Activated naive CD8-positive, alpha-beta T cell treated with anti-CD3 and anti-CD28 coated beads for 36 hours (primary cell): Measurements from ENCODE around the gene CACNA1C. TPM values are rescaled to one million over a fixed set of nuclear protein-coding genes. Genes with fewer than 3 reads are reported as not detected.
"Not testable (repeated sequence)": the region's sequence is repeated elsewhere in the genome, so short reads cannot be mapped to it uniquely, and the experiment has no call there.

Source experiments
- DNase-seq: peaks from one replicate; pipeline ENCODE4 v3.0.0; 2021
- H3K27ac Mint-ChIP-seq: one replicate; pipeline ENCODE4 v1.8.0; 2022; ENCODE audit warnings: mild to moderate bottlenecking, moderate library complexity, mixed read lengths
- H3K27me3 Mint-ChIP-seq: one replicate; pipeline ENCODE4 v1.8.0; 2022; ENCODE audit warnings: mild to moderate bottlenecking, mixed read lengths
- H3K36me3 Mint-ChIP-seq: one replicate; pipeline ENCODE4 v1.8.0; 2021; ENCODE audit warnings: mild to moderate bottlenecking, mixed read lengths
- H3K4me1 Mint-ChIP-seq: one replicate; pipeline ENCODE4 v1.8.0; 2021; ENCODE audit warnings: mixed read lengths
- H3K4me3 Mint-ChIP-seq: one replicate; pipeline ENCODE4 v1.8.0; 2022; ENCODE audit warnings: mild to moderate bottlenecking, moderate library complexity, mixed read lengths
- H3K9me3 Mint-ChIP-seq: one replicate; pipeline ENCODE4 v1.8.0; 2022; ENCODE audit warnings: mixed read lengths
- total RNA-seq, 2 experiments: library from RNA; stranded (reverse); gene quantifications; one replicate each; pipeline ENCODE4 v1.2.3, GENCODE V29; 2021

Gene CACNA1C
- total RNA-seq, 2 experiments from 2014 or later, result 0.02 to 0.14 TPM

DNA sequence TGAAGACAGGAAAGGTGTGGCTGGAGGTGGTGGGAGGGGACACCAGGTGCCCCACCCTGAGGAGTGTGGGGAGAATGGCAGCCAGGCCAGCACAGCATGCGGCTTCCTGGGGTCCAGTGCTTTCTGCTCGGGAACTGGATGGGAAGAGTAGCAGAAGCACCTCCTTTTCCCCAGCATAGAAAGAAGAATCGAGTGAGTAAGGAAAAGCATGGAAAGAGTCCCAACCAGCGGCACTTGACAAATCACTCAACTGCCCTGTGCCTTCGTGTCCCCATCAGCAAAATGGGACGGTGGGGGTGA is 631.2 kb downstream of the CACNA1C start:
- H3K36me3 Mint-ChIP-seq, H3K4me1 Mint-ChIP-seq, DNase-seq, H3K27me3 Mint-ChIP-seq, H3K27ac Mint-ChIP-seq, H3K9me3 Mint-ChIP-seq, H3K4me3 Mint-ChIP-seq: not testable (repeated sequence)

DNA sequence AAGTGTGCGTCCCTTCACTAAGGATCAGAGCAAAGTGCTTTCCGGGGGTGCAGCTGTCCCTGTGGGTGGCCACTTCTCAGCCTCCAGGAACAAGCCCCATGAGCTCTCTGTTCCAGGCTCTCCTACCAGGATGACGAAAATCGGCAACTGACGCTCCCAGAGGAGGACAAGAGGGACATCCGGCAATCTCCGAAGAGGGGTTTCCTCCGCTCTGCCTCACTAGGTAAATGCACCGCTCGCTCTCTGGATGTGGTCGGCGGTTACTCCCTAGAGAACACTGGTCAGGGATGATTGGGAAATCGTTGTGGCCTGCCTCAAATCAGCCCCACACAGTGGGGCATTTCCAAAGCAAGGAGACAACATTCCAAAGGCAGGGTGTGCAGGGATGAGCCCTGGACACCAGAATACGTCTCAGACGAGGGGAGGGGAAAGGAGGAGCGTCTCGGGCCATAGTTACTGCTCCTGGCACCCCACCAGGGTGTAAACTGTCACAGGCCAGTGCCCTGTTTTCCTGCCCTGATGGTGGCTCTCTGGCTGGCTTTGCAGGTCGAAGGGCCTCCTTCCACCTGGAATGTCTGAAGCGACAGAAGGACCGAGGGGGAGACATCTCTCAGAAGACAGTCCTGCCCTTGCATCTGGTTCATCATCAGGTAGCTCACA is 633.0 kb downstream of the CACNA1C start:
- H3K4me1 Mint-ChIP-seq, result peaks cover 20% of the 10 kb centered on the region
- H3K36me3 Mint-ChIP-seq, DNase-seq, H3K9me3 Mint-ChIP-seq, H3K4me3 Mint-ChIP-seq, H3K27me3 Mint-ChIP-seq, H3K27ac Mint-ChIP-seq: not testable (repeated sequence)

DNA sequence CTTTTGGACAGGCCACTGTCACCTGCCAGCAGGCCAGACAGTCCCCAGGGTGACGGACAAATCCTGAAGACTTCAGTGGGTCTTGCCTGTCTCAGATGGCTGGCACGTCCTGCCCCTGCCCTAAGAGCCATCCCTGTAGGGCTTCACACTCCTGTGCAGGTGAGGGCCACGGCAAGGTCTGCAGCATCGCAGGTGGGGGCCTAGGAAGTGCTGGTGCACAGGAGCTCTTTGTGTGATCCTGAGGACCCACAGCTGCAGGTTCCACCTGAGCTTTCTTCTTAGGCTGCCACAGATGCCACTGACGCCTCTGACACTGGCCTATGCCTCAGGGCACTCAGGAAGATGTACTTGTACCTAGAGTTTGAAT is 633.5 kb downstream of the CACNA1C start:
- Mint-ChIP-seq H3K4me3 (no peak overlapping the region), H3K36me3 (no peaks in the 10 kb centered on the region), H3K27ac (no peak overlapping the region), H3K9me3 (no peaks in the 10 kb centered on the region), H3K4me1 (peaks cover 21% of the 10 kb centered on the region), H3K27me3 (no peaks in the 10 kb centered on the region)
- no peak for DNase-seq

DNA sequence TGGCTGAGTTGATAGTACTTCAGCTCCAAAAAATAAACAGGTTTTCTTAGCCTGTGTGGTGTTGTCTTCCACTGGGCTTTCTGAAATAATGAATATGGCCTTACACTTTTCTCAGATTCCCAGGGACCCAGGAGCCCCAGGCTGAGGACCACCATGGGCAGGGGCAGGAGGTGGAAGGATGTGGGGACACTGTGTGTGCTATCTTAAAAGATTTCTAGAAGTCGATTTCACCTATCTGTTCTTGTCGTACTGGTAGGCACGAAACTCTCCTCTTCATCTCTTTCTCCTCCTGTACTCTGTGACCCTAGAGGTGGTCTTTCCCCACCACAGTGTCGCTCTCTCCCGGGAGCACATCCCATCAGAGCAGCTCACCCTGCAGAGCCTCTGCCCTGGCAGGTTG is 634.3 kb downstream of the CACNA1C start:
- DNase-seq, result no peak
- Mint-ChIP-seq H3K27me3 (no peaks in the 10 kb centered on the region), H3K4me3 (no peak overlapping the region), H3K9me3 (no peaks in the 10 kb centered on the region), H3K4me1 (peaks cover 25% of the 10 kb centered on the region), H3K36me3 (no peaks in the 10 kb centered on the region), H3K27ac (no peak overlapping the region)

DNA sequence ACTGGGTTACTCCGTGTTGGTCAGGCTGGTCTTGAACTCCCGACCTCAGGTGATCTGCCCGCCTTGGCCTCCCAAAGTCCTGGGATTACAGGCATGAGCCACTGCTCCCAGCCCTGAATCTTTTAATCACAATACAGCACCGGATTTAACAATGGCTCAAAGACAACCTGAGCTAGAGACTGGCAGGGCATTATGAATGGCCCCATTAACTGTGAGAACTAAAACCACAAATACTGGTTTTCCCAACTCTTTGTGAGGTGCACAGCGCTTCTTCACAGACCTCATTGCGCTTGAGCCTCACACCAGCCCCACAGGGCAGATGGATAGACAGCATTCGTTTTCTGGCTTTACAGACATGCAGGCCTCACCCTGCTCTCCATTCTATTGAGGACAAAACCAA is 634.9 kb downstream of the CACNA1C start:
- Mint-ChIP-seq H3K36me3 (no peaks in the 10 kb centered on the region), H3K27ac (no peak overlapping the region), H3K9me3 (no peaks in the 10 kb centered on the region), H3K4me3 (no peak overlapping the region), H3K27me3 (no peaks in the 10 kb centered on the region), H3K4me1 (peaks cover 29% of the 10 kb centered on the region)
- no peak for DNase-seq

DNA sequence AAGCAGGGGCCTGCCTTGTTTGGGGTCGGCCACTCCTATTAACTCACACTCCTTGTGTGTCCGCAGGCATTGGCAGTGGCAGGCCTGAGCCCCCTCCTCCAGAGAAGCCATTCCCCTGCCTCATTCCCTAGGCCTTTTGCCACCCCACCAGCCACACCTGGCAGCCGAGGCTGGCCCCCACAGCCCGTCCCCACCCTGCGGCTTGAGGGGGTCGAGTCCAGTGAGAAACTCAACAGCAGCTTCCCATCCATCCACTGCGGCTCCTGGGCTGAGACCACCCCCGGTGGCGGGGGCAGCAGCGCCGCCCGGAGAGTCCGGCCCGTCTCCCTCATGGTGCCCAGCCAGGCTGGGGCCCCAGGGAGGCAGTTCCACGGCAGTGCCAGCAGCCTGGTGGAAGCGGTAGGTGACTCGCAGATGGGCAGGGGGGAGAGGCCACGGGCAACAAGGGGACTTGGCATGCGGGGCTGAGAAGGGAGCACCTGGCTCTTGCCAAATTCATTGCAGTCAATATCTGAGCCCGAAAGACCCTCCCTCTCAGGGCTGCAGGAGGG is 635.7 kb downstream of the CACNA1C start:
- Mint-ChIP-seq H3K27me3 (no peaks in the 10 kb centered on the region), H3K4me1 (peaks cover 36% of the 10 kb centered on the region), H3K9me3 (no peaks in the 10 kb centered on the region), H3K27ac (no peak overlapping the region), H3K36me3 (no peaks in the 10 kb centered on the region), H3K4me3 (no peak overlapping the region)
- DNase-seq, result no peak

DNA sequence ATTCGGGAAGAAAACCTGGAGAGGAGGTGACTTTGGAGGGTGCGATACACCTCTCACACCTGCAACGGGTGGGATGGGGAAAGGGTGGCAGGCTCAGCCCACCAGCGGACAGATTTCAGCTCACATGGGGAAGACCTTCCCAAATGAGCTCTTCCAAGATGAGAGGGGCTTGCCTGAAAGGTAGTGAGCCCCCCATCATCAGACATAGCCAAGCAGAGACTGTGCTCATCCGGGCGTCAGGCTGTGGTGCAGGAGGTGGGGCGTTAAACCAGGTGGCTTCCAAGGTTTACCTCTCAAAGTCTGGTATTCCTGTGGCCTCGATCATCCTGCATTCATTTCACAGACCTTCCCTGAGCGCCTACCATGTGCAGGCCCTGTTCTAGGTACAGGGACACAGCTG is 636.6 kb downstream of the CACNA1C start:
- peaks cover 40% of the 10 kb centered on the region for H3K4me1 Mint-ChIP-seq
- no peaks in the 10 kb centered on the region for H3K27me3 Mint-ChIP-seq
- H3K4me3 Mint-ChIP-seq, result peak overlapping the region; percentile 83
- no peaks in the 10 kb centered on the region for H3K36me3 Mint-ChIP-seq
- peak overlapping the region; percentile 20 for H3K27ac Mint-ChIP-seq
- no peaks in the 10 kb centered on the region for H3K9me3 Mint-ChIP-seq
- no peak for DNase-seq

DNA sequence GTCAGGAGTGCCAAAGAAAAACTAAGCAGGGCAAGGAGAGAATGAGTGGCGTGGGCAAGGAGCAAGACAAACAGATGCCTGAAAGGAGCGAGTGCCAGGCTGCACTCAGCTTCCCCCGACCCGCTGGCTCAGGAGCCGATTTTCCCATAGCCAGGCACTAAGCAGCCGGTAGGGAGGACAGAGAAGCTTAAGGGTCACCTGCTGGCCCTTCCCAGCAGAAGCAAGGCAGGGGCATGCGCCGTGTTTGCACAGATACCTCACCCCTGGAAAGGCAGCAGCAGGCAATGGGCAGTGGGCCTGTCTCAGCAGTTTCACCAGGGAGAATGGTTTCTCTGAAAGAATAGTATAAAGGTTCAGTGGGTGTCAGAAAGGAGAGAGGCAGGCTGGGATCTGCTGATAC is 637.1 kb downstream of the CACNA1C start:
- peaks cover 40% of the 10 kb centered on the region for H3K4me1 Mint-ChIP-seq
- H3K36me3 Mint-ChIP-seq, result no peaks in the 10 kb centered on the region
- no peaks in the 10 kb centered on the region for H3K9me3 Mint-ChIP-seq
- no peaks in the 10 kb centered on the region for H3K27me3 Mint-ChIP-seq
- DNase-seq, result no peak
- peak overlapping the region; percentile 83 for H3K4me3 Mint-ChIP-seq
- H3K27ac Mint-ChIP-seq, result no peak overlapping the region

DNA sequence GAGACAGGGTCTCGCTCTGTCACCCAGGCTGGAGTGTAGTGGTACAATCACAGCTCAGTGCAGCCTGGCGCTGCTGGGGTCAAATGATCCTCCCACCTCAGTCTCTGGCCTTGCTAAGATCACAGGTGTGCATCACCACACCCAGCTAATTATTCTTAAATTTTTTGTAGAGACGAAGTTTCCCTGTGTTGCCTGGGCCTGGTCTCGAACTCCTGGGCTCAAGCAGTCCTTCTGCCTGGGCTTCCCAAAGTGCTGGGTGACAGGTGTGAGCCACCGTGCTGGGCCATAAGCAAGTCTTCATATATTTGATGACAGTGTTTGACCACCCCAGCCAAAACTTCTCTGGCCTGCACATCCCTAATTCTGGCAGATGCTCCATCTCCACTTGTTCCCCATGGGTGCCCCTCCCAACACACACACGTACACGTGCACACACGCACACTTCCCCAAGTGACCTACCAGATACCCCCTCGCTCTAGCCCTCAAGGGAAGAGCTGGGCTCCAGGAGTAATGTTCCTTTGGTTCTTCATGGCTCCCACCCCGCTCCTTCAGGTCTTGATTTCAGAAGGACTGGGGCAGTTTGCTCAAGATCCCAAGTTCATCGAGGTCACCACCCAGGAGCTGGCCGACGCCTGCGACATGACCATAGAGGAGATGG is 637.7 kb downstream of the CACNA1C start:
- DNase-seq, result no peak
- Mint-ChIP-seq H3K27me3 (no peaks in the 10 kb centered on the region), H3K4me1 (peaks cover 40% of the 10 kb centered on the region), H3K36me3 (no peaks in the 10 kb centered on the region), H3K27ac (peak overlapping the region; percentile 89), H3K4me3 (peak overlapping the region; percentile 83), H3K9me3 (no peaks in the 10 kb centered on the region)

DNA sequence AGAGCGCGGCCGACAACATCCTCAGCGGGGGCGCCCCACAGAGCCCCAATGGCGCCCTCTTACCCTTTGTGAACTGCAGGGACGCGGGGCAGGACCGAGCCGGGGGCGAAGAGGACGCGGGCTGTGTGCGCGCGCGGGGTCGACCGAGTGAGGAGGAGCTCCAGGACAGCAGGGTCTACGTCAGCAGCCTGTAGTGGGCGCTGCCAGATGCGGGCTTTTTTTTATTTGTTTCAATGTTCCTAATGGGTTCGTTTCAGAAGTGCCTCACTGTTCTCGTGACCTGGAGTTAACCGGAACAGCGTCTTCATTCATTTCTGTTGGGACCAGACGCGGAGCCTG is 638.2 kb downstream of the CACNA1C start:
- no peaks in the 10 kb centered on the region for H3K27me3 Mint-ChIP-seq
- peak overlapping the region; percentile 83 for H3K4me3 Mint-ChIP-seq
- peak; percentile 77 for DNase-seq
- peaks cover 40% of the 10 kb centered on the region for H3K4me1 Mint-ChIP-seq
- H3K9me3 Mint-ChIP-seq, result no peaks in the 10 kb centered on the region
- peak overlapping the region; percentile 89 for H3K27ac Mint-ChIP-seq
- no peaks in the 10 kb centered on the region for H3K36me3 Mint-ChIP-seq

DNA sequence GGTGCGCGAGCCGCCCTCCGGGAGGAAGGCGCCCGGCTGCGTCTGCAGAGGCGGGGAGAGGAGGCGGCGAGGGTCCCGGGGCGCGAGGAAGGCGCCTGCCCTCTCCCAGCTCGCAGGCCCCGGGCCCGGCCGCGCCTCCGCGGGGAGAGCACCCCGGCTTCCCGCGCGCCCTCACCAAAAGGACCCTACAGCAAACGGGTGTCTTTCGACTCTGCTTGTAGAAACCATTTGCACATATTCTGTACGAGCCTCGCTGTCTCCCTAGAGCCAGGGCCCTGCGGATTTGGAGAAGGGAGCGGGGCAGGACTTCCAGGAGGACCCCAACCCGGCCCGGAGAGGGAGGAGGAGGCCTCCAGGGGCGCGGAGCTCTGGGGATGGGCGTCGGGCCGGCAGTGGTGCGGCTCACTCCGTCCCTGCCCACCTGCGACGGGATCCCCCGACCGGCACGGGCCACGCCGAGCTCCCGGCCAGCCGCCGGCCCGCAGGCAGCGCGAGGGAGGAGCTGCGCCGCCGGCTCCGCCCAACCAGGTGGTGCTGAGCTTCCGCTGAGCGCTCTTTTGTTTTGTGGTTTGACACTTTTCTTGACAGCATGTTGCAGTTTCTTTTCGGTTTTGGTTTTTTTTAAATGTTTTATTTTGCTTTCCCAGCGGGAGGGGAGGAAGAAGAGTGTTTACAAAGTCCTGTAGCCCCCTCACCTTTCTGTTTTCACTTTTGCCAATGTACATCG is 638.7 kb downstream of the CACNA1C start:
- no peaks in the 10 kb centered on the region for H3K36me3 Mint-ChIP-seq
- H3K4me3 Mint-ChIP-seq, result peak overlapping the region; percentile 85
- H3K4me1 Mint-ChIP-seq, result peaks cover 40% of the 10 kb centered on the region
- peak; percentile 72 for DNase-seq
- H3K9me3 Mint-ChIP-seq, result no peaks in the 10 kb centered on the region
- peak overlapping the region; percentile 89 for H3K27ac Mint-ChIP-seq
- no peaks in the 10 kb centered on the region for H3K27me3 Mint-ChIP-seq

DNA sequence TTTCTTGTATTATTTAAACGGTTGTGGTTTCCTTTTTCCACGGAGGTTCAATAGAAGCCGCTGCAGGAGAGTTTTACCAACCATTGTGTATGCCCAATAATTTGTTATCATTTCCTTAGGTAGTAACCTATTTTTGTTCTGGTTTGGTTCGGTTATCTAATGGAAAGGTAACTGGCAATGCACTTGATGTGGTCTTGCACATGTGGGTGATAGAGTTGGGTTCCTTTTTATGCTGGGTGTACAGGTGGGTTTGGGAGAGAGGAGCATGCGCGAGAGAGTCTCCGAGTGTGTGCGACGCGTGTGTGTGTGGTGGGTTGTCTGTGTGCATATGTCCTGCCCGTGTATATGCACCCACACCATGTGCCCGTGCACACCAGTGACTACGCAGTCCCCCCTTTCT is 639.3 kb downstream of the CACNA1C start:
- Mint-ChIP-seq H3K4me3 (peak overlapping the region; percentile 85), H3K9me3 (no peaks in the 10 kb centered on the region), H3K36me3 (no peaks in the 10 kb centered on the region), H3K27ac (peak overlapping the region; percentile 89), H3K27me3 (peaks cover under 1% of the 10 kb centered on the region), H3K4me1 (peaks cover 40% of the 10 kb centered on the region)
- DNase-seq, result peak; percentile 27

DNA sequence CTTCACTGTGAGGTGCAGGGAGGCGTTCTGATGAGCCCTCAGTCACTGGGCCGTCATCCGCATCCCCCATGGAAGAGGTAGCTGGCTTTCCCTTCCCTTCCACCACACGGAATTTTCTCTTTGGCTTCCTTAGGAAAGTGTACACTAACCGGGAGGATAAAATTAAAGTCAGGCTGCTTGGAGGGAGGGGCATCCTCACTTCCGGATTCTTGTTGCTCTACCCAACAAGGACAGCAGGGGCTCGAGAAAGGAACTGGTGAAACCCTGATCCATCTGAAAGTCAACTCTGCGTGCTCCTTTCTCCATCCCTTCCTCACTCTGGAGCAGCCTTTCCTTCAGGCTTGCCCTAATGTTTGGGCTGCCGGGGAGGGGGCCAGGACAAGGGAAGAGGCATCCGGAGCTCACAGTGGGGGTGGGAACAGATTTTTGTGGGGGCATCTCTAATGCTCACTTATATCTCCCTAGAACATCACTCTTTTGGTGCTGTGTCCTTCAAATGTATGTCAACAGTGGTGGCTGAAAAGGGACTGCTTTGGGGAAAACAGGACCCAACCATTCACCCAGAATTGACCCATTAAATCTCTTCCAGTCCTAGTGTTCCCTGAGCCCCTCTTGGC is 640.6 kb downstream of the CACNA1C start:
- H3K27ac Mint-ChIP-seq, result peak overlapping the region; percentile 4
- H3K4me1 Mint-ChIP-seq, result peaks cover 36% of the 10 kb centered on the region
- DNase-seq, result no peak

DNA sequence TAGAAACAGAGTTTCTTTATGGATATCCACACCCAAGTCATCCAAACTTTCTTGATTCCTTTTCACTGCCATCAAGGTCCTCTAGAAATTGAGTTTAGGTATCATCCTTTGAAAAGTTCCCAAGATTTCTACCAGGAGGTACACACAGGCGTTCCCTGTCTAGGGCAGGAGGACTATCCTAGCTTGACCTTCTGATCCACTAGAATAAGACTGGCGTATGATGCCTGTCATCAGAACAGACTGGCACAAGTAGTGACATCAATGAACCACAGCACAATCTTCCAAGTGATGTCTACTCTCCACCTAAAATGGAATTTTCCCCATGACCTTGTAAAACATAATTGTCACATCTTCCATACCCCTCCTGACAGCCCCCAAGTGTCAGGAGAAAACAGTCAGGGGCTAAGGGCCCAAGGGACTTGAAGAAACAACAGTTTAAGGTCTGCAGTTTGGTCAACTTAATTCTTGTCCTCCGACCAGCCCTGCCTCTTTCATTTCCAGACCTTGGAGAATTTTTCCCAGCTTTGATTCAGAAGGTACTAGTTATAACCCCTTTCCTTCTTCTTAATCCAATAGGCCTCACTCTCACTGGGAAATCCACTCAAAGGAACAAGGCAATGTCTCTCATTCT is 641.3 kb downstream of the CACNA1C start:
- Mint-ChIP-seq H3K4me3 (no peak overlapping the region), H3K27me3 (peaks cover 4% of the 10 kb centered on the region), H3K27ac (no peak overlapping the region), H3K9me3 (no peaks in the 10 kb centered on the region), H3K4me1 (peaks cover 33% of the 10 kb centered on the region), H3K36me3 (no peaks in the 10 kb centered on the region)
- no peak for DNase-seq

More for the DNA sequence above, 640.6 kb downstream of the CACNA1C start:
- peaks cover 4% of the 10 kb centered on the region for H3K27me3 Mint-ChIP-seq
- H3K9me3 Mint-ChIP-seq, result no peaks in the 10 kb centered on the region
- H3K4me3 Mint-ChIP-seq, result no peak overlapping the region
- H3K36me3 Mint-ChIP-seq, result no peaks in the 10 kb centered on the region

DNA sequence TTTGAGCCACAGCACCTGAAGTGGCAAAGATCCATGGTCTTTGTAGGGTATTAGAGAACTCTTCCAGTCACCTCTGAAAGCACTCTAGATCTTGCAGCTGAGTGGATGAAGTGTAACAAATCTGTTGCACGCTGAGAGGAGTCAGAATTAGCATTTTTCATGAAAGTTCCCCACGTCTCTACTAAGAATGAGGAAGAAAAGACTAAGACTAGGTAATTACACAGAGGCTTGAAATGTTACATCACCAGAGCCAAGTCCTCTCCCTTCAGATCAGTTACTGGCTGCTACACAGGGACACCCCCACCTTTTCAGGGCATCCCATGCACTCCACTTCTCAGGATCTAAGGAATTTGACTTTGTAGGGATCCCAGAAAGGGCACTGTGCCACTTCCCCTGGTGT is 643.3 kb downstream of the CACNA1C start:
- no peak for DNase-seq
- H3K36me3 Mint-ChIP-seq, result no peaks in the 10 kb centered on the region
- H3K4me3 Mint-ChIP-seq, result no peak overlapping the region
- H3K27ac Mint-ChIP-seq, result no peak overlapping the region
- H3K27me3 Mint-ChIP-seq, result peaks cover 7% of the 10 kb centered on the region
- peaks cover 18% of the 10 kb centered on the region for H3K4me1 Mint-ChIP-seq
- H3K9me3 Mint-ChIP-seq, result no peaks in the 10 kb centered on the region
